DOHH2 (cell line): ENCODE data around the gene COLQ.

Experiments
- H3F3A ChIP-seq: fragments of 200-600 bp; sonication (generic), shearing (Covaris generic); 2 replicates; pipeline ENCODE4 v1.6.0; 2016; ENCODE audit warnings: antibody characterized with exemption, mild to moderate bottlenecking; ENCODE audit not compliant: control insufficient read depth, insufficient read depth
- H3K27ac ChIP-seq: fragments of 200-600 bp; sonication (generic); 2 replicates; pipeline ENCODE4 v1.5.1; 2014; ENCODE audit warnings: low read depth, mild to moderate bottlenecking, low read length, moderate library complexity
- H3K27me3 ChIP-seq: fragments of 200-600 bp; sonication (generic); 2 replicates; pipeline ENCODE4 v1.6.1; 2014; ENCODE audit warnings: mild to moderate bottlenecking, low read length, mixed read lengths; ENCODE audit not compliant: control insufficient read depth
- H3K36me3 ChIP-seq: fragments of 200-600 bp; sonication (generic); 2 replicates; pipeline ENCODE4 v1.6.1; 2014; ENCODE audit warnings: mild to moderate bottlenecking, low read length, moderate library complexity, mixed read lengths; ENCODE audit not compliant: control insufficient read depth
- H3K4me1 ChIP-seq: fragments of 200-600 bp; sonication (generic); 2 replicates; pipeline ENCODE4 v1.6.1; 2014; ENCODE audit warnings: mild to moderate bottlenecking, low read length, mixed read lengths; ENCODE audit not compliant: control insufficient read depth
- H3K4me2 ChIP-seq: fragments of 200-600 bp; sonication (generic); 2 replicates; pipeline ENCODE4 v1.6.0; 2014; ENCODE audit warnings: mild to moderate bottlenecking, low read length, moderate library complexity
- H3K4me3 ChIP-seq: fragments of 200-600 bp; sonication (generic); 2 replicates; pipeline ENCODE4 v1.5.1; 2014; ENCODE audit warnings: mild to moderate bottlenecking, low read length, mixed read lengths
- H3K79me2 ChIP-seq: fragments of 200-600 bp; sonication (generic); 2 replicates; pipeline ENCODE4 v1.6.1; 2014; ENCODE audit warnings: mild to moderate bottlenecking, low read length, mixed read lengths; ENCODE audit not compliant: control insufficient read depth
- H3K9me2 ChIP-seq: fragments of 200-600 bp; sonication (generic); replicated peaks from 2 replicates; pipeline ENCODE4 v1.6.1; 2014; ENCODE audit warnings: mild to moderate bottlenecking, low read length, mixed read lengths; ENCODE audit not compliant: control insufficient read depth
- H3K9me3 ChIP-seq: fragments of 200-600 bp; sonication (generic); 2 replicates; pipeline ENCODE4 v1.6.1; 2014; ENCODE audit warnings: antibody characterized with exemption, low read length, mixed read lengths; ENCODE audit not compliant: control insufficient read depth, insufficient read depth
- H4K20me1 ChIP-seq: fragments of 200-600 bp; sonication (generic); 2 replicates; pipeline ENCODE4 v1.6.0; 2014; ENCODE audit warnings: low read depth, mild to moderate bottlenecking, antibody characterized with exemption, low read length, moderate library complexity; ENCODE audit not compliant: control insufficient read depth, insufficient read depth
- CTCF ChIP-seq: fragments of 200-600 bp; sonication (generic); IDR thresholded peaks from one replicate; pipeline ENCODE4 v1.5.1; 2014; ENCODE audit warnings: antibody characterized with exemption, mild to moderate bottlenecking, low read depth, low read length; ENCODE audit not compliant: poor library complexity, severe bottlenecking
- EZH2phosphoT487 ChIP-seq: fragments of 200-600 bp; sonication (generic); IDR thresholded peaks from 2 replicates; pipeline ENCODE4 v1.6.1; 2017; ENCODE audit warnings: borderline replicate concordance, mild to moderate bottlenecking, antibody characterized with exemption, low read length, moderate library complexity, mixed read lengths

COLQ gene

GRCh38 chr3:15551902-15552301, 30.4 kb upstream of the COLQ start:
- H3K27me3 ChIP-seq: no peaks in the 10 kb centered on the region
- no peaks in the 10 kb centered on the region for H3K36me3 ChIP-seq
- H3K79me2 ChIP-seq: no peaks in the 10 kb centered on the region
- H4K20me1 ChIP-seq: no peaks in the 10 kb centered on the region
- H3F3A ChIP-seq: peaks cover 2% of the 10 kb centered on the region; the same call in 1 of the 2 replicates
- H3K4me1 ChIP-seq: peaks cover 9% of the 10 kb centered on the region
- no peaks in the 10 kb centered on the region for H3K9me2 ChIP-seq
- no peak overlapping the region for H3K4me3 ChIP-seq
- no peak overlapping the region for H3K4me2 ChIP-seq
- H3K9me3 ChIP-seq: no peaks in the 10 kb centered on the region
- no peak overlapping the region for H3K27ac ChIP-seq
- no peak for TF ChIP-seq CTCF
- TF ChIP-seq EZH2phosphoT487: no peak

- no peak overlapping the region for H3K4me2 ChIP-seq
- no peaks in the 10 kb centered on the region for H4K20me1 ChIP-seq
- H3K27ac ChIP-seq: no peak overlapping the region
- H3K9me2 ChIP-seq: no peaks in the 10 kb centered on the region
- H3K79me2 ChIP-seq: no peaks in the 10 kb centered on the region
- no peaks in the 10 kb centered on the region for H3K9me3 ChIP-seq
- TF ChIP-seq EZH2phosphoT487: no peak
- no peak for TF ChIP-seq CTCF
- no peaks in the 10 kb centered on the region for H3F3A ChIP-seq
- H3K4me1 ChIP-seq: no peaks in the 10 kb centered on the region
- no peaks in the 10 kb centered on the region for H3K27me3 ChIP-seq
- H3K4me3 ChIP-seq: no peak overlapping the region
- no peaks in the 10 kb centered on the region for H3K36me3 ChIP-seq
Measured at GRCh38 chr3:15549846-15550245, 28.3 kb upstream of the COLQ start.

GRCh38 chr3:15542614-15543013, 21.1 kb upstream of the COLQ start:
- H3K4me2 ChIP-seq: no peak overlapping the region
- peaks cover 11% of the 10 kb centered on the region for H3K27me3 ChIP-seq
- no peaks in the 10 kb centered on the region for H3K9me2 ChIP-seq
- H3K27ac ChIP-seq: no peak overlapping the region
- TF ChIP-seq CTCF (no peak), EZH2phosphoT487 (no peak)
- H3K9me3 ChIP-seq: no peaks in the 10 kb centered on the region
- H3K36me3 ChIP-seq: no peaks in the 10 kb centered on the region
- H3K79me2 ChIP-seq: no peaks in the 10 kb centered on the region
- H4K20me1 ChIP-seq: no peaks in the 10 kb centered on the region
- H3K4me3 ChIP-seq: no peak overlapping the region
- H3F3A ChIP-seq: no peaks in the 10 kb centered on the region
- no peaks in the 10 kb centered on the region for H3K4me1 ChIP-seq

GRCh38 chr3:15541371-15541770, 19.9 kb upstream of the COLQ start:
- Histone ChIP-seq H3K4me3 (no peak overlapping the region), H4K20me1 (no peaks in the 10 kb centered on the region), H3K4me2 (no peak overlapping the region), H3K36me3 (no peaks in the 10 kb centered on the region), H3K79me2 (no peaks in the 10 kb centered on the region), H3K9me2 (no peaks in the 10 kb centered on the region), H3K27ac (no peak overlapping the region), H3F3A (no peaks in the 10 kb centered on the region), H3K9me3 (no peaks in the 10 kb centered on the region), H3K27me3 (peaks cover 11% of the 10 kb centered on the region), H3K4me1 (peaks cover 4% of the 10 kb centered on the region)
- no peak for TF ChIP-seq CTCF
- no peak for TF ChIP-seq EZH2phosphoT487
